ENCODE data around the gene DES. TPM values are rescaled to one million over a fixed set of nuclear protein-coding genes. Genes with fewer than 3 reads are reported as not detected.

Gene DES
- total and polyA plus RNA-seq, 9 of the 15 experiments (the other 6 are each of a cell fraction or from before 2014, with no cell fraction given), result 2.5 to 58.9 (median 21.9) TPM

DNA sequence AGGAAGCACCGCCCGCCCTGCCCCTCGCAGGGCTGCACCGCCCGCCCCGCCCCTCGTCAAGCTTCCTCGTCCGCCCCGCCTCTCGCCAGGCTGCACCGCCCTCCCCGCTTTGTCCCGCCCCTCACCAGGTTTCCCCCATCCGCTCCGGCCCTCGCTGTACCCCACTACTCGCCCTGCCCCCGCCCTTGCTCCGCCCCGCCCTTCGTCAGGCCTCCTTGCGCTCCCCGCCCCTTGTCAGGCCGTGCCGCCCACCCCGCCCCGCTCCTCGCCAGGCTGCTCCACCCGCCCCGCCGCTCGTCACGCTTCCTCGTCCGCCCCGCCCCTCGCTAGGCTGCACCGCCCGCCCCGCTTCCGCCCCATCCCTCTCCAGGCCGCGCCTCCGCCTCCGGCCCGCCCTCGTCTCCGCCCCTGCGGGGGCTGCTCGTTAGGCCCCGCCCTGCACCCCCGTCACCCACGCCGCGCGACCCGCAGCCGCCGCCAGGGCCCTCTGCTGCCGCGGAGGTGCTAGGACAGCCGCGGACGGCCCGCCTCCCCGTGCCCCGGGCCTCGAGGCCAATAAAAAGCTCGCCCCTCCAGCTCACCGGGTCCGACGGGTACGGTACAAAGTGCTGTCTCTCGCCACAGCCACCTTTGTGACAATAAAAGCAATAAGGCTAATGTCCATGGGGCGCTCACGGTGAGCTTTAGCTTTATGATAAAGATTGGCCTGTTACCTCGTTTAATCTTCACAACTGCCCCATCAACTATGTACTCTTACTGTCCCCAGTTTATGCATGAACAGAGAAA lies 29.9 kb upstream of the DES start (continued):
- TF ChIP-seq, protein P1, sequence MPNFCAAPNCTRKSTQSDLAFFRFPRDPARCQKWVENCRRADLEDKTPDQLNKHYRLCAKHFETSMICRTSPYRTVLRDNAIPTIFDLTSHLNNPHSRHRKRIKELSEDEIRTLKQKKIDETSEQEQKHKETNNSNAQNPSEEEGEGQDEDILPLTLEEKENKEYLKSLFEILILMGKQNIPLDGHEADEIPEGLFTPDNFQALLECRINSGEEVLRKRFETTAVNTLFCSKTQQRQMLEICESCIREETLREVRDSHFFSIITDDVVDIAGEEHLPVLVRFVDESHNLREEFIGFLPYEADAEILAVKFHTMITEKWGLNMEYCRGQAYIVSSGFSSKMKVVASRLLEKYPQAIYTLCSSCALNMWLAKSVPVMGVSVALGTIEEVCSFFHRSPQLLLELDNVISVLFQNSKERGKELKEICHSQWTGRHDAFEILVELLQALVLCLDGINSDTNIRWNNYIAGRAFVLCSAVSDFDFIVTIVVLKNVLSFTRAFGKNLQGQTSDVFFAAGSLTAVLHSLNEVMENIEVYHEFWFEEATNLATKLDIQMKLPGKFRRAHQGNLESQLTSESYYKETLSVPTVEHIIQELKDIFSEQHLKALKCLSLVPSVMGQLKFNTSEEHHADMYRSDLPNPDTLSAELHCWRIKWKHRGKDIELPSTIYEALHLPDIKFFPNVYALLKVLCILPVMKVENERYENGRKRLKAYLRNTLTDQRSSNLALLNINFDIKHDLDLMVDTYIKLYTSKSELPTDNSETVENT (CRISPR knock-in tag; IDR thresholded peaks at IDR 0.05), result 0 out of 2 replicates have a peak, but pooled peaks have one; percentile 63
- TF ChIP-seq RBFOX2 (IDR thresholded peaks at IDR 0.05; ENCODE audit: low read depth, low read length) (peak; percentile 71), RB1 (IDR thresholded peaks at IDR 0.05; ENCODE audit: low read depth) (peak; percentile 69; the same call in 1 of the 2 replicates), NEUROD1 (IDR thresholded peaks at IDR 0.05; ENCODE audit: borderline replicate concordance, low read depth, low read length, partially characterized antibody) (no peak), SP2 (IDR thresholded peaks at IDR 0.05; ENCODE audit: extremely low read depth, low read depth, low read length, poor library complexity, severe bottlenecking) (peak; percentile 39), RBM25 (IDR thresholded peaks at IDR 0.05; ENCODE audit: low read depth, low read length, severe bottlenecking) (peak; percentile 36), CCNT2 (IDR thresholded peaks at IDR 0.05; ENCODE audit: borderline replicate concordance, extremely low read depth, insufficient read length, low read depth, low read length) (peak; percentile 86), NCOA2 (IDR thresholded peaks at IDR 0.05; ENCODE audit: partially characterized antibody in 2 of 2) (no peak), HMGN3 (IDR thresholded peaks at IDR 0.05; ENCODE audit: borderline replicate concordance, extremely low read depth, insufficient read length, low read depth, low read length) (peak; percentile 72), NR4A1 (CRISPR knock-in tag; IDR thresholded peaks at IDR 0.05) (no peak), NR4A1 (tag; IDR thresholded peaks at IDR 0.05) (0 out of 2 replicates have a peak, but pooled peaks have one; percentile 62), ERF (CRISPR knock-in tag; IDR thresholded peaks at IDR 0.05) (no peak), PHF8 (IDR thresholded peaks at IDR 0.05; ENCODE audit: borderline replicate concordance, low read length) (peak; percentile 54; the same call in 1 of the 2 replicates), TRIM24 (IDR thresholded peaks at IDR 0.05) (no peak), ZSCAN32 (CRISPR knock-in tag; IDR thresholded peaks at IDR 0.05) (no peak), POLR2A (conservative IDR thresholded peaks at IDR 0.05) (peak; percentile 53), NBN (IDR thresholded peaks at IDR 0.05; ENCODE audit: low read depth) (0 out of 2 replicates have a peak, but pooled peaks have one; percentile 22)
- TF ChIP-seq, protein P2, sequence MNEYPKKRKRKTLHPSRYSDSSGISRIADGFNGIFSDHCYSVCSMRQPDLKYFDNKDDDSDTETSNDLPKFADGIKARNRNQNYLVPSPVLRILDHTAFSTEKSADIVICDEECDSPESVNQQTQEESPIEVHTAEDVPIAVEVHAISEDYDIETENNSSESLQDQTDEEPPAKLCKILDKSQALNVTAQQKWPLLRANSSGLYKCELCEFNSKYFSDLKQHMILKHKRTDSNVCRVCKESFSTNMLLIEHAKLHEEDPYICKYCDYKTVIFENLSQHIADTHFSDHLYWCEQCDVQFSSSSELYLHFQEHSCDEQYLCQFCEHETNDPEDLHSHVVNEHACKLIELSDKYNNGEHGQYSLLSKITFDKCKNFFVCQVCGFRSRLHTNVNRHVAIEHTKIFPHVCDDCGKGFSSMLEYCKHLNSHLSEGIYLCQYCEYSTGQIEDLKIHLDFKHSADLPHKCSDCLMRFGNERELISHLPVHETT (CRISPR knock-in tag; conservative IDR thresholded peaks at IDR 0.05 in 1 of 2, IDR thresholded peaks at IDR 0.05 in 1 of 2), result peak in 1 of 2 experiments; percentile 81; a peak in 2 of 4 replicates
- TF ChIP-seq, protein P3, sequence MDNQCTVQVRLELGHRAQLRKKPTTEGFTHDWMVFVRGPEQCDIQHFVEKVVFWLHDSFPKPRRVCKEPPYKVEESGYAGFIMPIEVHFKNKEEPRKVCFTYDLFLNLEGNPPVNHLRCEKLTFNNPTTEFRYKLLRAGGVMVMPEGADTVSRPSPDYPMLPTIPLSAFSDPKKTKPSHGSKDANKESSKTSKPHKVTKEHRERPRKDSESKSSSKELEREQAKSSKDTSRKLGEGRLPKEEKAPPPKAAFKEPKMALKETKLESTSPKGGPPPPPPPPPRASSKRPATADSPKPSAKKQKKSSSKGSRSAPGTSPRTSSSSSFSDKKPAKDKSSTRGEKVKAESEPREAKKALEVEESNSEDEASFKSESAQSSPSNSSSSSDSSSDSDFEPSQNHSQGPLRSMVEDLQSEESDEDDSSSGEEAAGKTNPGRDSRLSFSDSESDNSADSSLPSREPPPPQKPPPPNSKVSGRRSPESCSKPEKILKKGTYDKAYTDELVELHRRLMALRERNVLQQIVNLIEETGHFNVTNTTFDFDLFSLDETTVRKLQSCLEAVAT (IDR thresholded peaks at IDR 0.05), result no peak
- TF ChIP-seq, protein P4, sequence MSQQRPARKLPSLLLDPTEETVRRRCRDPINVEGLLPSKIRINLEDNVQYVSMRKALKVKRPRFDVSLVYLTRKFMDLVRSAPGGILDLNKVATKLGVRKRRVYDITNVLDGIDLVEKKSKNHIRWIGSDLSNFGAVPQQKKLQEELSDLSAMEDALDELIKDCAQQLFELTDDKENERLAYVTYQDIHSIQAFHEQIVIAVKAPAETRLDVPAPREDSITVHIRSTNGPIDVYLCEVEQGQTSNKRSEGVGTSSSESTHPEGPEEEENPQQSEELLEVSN (IDR thresholded peaks at IDR 0.05; ENCODE audit: borderline replicate concordance in 1 of 2, extremely low read depth in 1 of 2, insufficient read depth in 1 of 2, insufficient read length in 1 of 2, low read depth in 1 of 2, low read length in 1 of 2, poor library complexity in 1 of 2, severe bottlenecking in 1 of 2), result peak; percentile 69 to 84

Data from K562 (cell line).